HUDEP-2 (cell line): Measurements from ENCODE around the gene GXYLT1.
"Not testable (repeated sequence)": the region's sequence is repeated elsewhere in the genome, so short reads cannot be mapped to it uniquely, and the experiment has no call there.

ENCODE experiments used
- DNase-seq, 76 experiments: peaks; one replicate each; lab custom pipeline; 2025; ENCODE audit not compliant: unreplicated experiment in 76 of 76; lab: John Stamatoyannopoulos, UW

Gene GXYLT1

DNA sequence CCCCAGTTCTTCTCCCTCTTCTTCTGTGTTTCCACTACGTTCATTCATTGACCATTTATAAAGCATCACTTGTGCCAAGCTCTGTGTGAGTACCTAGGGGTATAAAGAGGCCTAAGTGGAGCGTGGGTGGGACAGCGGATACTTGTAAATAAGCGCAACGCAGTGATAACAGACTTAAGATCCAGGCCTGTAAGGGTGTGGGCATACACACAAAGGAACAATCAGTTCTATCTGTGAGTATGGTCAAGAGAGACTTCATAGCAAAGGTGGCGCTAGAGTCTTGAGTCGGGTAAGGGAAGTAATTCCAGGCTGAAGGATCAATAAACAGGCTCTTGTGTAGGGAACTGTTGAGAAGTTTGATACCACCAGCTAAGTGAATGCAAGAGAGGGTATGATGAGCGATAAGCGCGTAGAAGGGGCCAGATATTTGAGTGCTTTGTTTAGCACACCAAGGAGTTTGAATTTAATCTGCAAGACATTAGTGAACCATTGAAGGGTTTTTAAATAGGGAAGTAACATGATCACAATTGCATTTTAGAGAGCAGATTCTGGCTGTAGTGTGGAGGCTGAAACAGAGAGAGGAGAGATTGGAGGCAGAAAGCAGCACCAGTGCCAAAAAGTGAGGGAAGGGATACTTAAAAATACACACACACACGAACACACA, 1.0 kb upstream of the GXYLT1 start:
- peak in 22 of 76 experiments; percentile 5 to 60 (median 22) for DNase-seq

DNA sequence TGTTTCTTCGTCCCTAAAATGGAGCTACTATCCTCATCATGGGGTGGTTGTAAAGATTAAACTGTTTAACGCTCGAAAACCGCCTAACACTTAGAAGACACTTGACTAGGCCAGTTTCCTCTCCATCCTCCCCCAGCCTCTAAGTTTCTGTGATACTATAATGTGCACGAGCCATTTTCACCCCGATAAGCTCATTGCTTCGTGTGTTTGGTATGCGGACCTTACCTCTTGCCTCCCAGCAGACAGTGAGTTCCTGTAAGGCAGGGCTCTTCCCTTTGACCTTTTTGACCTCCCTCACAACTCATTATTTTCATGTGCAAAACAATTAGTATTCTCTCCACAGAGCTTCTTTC, 499 bp upstream of the GXYLT1 start:
- DNase-seq: peak in 3 of 76 experiments; percentile 15 to 29 (median 17)

DNA sequence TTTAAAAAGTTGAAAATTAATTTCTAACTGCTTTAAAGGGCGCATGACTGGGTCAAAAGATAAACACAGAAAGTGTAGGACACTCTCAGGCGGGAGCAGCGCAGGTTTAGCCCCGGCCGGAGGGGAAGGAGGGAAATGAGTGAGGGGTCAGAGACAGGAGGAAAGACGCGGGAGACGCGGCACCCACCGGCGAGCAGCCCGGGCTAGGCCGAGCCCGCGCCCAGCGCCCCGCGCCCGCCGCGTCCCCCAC, 591 bp downstream of the GXYLT1 start:
- DNase-seq: peak in 2 of 76 experiments; percentile 27 to 31

DNA sequence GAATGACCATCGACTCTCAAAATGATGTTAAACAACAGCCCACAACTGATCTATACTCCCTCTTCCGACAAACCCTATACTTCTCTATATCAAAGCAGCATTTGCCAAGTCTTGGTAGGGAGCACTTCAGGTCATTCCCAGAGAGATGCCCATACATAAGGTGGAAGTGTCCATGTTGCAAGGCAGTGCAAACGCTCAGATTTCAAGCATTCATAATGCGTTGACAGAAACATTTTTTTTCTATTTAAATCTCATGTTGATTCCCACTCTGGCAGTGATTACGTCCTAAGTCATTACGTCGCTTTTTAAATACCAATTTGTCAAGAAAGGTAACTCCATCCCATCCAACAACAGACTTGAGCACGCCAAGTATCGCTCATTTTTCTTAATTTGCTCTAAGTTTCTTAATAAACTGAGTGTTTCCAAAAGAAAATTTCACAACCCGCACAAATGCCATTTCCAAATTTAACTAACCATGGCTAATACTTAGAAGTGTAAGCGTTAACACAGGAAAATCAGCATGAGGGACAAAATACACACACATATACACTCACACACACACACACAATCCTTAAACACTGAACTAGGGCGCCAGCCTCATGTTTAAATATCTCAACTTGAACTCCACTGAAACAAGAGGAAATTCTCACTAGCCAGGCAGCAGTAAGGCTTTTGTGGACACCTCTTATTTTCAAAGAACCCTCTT, 1.1 kb downstream of the GXYLT1 start:
- DNase-seq: peak in 3 of 76 experiments; percentile 3 to 7 (median 4)

DNA sequence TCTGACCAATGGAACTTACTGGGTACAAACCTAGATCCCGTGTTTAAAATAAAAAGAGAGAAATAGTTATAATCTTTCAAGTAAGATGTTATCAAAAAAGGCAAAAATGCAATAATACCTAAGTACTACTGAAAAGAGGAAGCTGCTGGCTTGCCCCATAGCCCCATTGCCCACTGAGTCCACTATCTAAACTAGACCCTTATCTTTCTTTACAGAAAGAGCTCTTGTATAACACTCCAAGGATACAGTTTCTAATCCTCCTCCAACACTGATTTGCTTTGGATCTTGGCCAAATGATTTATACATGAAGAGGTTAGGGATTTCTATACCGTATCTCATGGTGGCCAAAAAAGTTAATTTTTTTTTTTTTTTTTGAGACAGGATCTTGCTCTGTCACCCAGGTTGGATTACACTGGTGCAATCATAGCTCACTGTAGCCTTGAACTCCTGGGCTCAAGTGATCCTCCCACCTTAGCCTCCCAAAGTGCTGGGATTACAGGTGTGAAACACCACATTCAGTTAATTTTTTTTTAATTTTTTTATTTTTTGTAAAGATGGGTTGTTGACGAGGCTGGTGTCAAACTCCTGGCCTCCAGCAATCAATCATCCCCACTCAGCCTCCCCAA, 2.6 kb downstream of the GXYLT1 start:
- DNase-seq: peak in 28 of 76 experiments; percentile 3 to 64 (median 24)

DNA sequence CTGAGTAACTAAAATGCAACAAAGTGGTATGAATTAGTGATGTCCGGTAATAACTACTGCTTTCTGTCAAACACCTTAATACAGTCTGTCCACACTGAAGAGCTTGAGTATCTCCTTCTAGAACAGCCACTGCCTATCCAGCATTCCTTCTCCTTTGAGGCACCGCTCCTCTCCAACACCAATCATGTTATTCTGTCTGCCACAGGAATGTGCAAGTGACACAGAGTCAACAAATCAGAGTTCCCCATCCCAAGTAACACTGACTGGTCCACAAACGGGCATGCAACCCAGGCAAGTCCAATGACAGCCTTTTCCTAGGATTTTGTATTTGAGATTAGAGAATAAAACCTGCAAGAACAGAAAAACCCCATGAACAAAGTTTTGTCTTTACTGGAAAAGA, 3.8 kb downstream of the GXYLT1 start:
- no peak for DNase-seq

DNA sequence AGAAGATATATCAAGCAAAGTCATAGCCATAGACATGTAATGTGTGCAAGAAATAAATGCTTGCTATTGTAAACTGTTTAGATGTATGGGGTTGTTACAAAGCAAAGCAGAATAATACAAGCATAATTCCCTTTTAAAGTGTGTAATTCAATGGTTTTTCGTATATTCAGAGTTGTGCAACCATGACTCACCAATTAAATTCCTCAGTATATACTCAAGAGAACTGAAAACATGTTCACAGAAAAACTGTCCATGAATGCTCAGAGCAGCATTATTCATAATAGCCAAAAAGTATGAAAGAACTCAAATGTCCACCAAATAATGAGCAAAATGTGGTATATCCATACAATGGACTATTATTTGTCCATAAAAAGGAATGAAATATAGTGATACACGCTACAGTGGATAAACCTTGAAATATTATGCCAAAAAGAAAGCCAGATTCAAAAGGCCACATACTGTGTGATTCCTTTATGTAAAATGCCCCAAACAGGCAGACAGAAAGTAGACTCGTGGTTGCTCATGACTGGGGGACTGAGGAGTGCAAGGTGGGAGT, 9.3 kb downstream of the GXYLT1 start:
- no peak for DNase-seq

DNA sequence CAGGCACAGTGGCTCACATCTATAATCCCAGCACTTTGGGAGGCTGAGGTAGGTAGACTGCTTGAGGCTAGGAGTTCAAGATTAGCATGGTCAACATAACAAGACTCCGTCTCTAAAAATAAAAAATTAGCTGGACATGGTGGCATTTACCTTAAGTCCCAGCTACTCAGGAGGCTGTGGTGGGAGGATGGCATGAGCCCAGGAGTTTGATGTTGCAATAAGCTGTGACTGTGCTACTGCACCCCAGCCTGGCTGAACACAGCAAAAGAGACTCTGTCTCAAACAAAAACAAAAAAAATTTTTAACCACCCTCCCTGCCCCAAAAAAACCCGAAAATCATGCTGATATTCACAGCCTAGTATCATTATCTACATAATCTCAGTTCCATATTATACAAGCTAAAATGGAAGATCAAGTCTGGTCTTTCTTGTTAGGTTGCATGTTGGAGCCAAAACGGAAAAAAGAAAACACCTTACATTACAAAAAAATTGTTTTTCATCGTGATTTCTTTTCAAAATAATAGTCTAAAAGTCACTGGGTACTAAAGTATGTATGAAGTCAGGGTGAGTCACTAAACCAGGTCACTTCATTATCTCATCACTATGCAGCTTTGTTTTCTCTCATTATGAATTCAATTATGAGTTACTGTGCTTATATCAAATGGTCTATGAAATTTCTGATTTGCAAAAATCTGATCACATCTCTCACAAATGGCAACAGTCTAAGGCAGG, 13.8 kb downstream of the GXYLT1 start:
- no peak for DNase-seq

DNA sequence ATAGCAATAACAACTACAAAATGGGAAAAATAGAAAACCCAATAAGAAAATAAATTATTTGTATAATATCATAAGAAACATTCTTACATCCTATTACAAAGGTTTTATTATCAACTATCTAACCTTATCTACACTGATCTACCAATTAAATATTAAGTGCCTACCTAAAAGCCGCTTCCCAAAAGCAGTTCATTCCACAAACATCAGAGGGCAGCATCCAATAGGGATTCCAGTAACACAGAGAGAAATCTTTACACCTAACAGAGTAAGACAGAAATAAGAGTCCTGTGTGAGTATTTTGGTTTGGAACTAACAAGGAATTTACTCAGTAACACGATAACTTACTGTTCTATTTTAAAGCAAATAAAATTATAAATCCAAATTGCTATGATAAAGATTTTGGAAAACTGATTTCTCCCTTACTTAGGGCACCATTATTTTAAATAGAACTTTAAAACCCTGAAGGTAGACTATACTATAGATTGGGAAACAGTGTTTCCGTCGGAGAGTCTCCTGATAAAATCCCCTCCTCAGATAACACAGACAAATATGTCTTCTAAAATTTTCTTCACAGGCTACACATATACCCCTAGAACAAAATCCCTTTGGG, 15.0 kb downstream of the GXYLT1 start:
- DNase-seq: peak in 25 of 76 experiments; percentile 6 to 47 (median 24)

DNA sequence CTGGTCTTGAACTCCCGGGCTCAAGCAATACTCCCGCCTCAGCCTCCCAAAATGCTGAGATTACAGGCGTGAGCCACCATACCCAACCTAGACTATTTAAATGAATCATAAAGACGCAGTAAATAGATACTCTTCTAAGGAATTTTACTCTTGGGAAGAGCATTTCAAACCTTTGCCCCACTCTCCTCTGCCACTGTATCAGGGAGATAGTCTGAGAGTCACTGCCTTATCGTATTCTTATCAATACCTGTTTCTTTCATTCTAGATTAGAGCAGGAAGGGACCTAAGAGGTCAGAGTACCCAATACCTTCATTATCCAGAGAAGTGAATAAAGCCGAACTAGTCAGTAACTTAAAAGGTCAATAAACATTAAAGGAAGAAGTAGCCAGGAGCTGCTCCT, 15.8 kb downstream of the GXYLT1 start:
- no peak for DNase-seq

DNA sequence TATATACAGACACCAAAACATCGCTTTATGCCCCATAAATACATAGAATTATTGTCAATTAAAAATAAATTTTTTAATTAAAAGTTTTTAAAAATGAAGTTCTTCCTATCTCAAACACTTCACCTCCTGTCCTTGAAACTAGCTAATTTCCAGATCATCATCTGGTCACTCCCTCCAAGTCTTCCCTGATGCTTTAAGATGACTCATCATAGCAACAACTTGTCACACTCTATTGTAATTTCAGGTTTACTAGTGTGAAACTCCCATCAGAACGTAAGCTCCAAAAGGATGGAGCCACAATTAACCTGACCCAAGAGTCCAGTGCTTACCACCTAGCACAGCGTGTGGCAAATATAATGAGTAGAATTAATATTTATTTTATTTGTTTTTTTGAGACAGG, 16.3 kb downstream of the GXYLT1 start:
- no peak for DNase-seq

DNA sequence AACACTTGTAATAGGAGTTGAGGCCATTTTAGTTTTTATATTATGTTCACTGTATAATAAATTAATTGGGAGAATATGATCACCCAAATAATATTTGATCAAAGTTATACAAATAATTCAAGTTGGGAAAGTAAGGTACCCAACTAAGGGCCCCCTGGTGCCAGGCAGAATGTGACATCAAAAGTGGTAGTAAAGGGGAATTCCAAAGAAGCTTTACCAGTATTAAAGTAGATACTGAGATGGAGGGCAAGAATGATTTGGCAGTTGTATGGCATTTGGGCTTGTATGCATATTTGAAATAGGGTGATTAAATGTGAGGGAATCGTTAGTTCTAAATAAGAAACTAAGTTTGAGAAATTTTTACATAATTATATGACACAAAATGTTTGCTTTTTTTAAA, 17.7 kb downstream of the GXYLT1 start:
- no peak for DNase-seq

DNA sequence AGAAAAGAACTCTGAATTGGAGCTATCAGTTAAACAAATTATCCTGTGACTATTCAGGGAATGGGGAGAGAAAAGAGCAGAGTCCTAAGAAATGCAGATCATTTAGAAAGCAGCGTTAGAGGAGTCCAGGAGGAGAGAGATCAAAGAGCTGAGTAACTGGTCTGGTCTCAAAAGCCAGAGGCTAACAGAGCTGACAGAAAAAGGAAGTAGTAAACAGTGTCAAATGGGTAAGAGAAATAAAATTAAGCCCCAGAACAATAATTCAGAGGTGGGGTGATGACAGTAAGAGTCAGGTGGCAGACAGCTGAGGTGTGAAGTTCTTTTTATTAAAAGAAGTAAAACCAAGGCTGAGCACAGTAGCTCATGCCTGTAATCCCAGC, 19.3 kb downstream of the GXYLT1 start:
- DNase-seq: no peak

DNA sequence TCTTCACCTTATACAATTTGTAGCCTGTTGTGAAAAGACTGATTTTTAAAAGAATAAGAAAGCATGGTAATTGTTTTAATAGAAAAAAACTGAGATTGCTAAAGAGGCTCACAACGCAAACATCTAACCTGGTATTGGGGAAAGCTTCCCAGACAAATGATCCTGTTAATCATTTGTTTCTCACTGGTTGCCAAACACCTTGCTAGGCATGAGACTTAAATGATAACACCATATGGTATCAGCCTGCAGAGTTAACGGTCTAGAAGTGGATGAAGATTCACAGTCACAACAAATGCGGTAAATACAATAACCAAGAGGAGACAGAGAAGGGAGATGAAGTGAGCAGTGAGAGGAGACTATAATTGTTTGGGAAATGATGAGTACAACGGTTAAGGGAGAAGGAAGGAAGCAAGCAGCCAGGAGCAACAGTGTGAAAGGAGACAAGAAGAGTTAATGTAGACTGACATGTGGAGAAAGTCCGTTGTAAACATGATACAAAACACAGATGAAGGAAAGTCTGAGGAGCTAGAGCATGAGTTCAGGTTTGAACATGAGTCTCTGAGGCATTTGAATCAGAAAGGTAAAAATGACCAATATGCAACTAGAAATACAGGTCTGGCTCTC, 19.8 kb downstream of the GXYLT1 start:
- no peak for DNase-seq

DNA sequence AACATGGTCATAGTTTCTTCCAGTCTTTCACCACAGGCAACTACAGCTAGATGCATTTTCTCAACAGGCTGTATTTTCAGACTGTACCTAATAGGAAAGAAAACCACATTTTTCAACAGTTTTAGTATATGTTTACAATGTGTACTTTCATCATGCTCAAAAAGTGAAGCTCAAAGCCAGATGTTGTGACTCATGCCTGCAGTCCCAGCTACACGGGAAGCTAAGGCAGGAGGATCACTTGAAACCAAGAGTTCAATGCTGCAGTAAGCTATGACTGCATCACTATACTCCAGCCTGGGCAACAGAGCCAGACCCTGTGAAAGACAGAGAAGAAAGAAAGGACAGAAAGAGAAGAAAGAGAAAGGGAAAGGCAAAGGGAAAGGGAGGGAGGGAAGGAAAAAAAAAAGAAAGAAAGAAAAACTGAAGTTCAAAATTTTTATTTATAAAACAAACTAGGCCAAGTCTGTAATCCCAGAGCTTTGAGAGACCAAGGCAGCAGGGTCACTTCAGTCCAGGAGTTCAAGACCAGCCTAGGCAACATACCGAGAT, 25.5 kb downstream of the GXYLT1 start:
- DNase-seq: no peak

DNA sequence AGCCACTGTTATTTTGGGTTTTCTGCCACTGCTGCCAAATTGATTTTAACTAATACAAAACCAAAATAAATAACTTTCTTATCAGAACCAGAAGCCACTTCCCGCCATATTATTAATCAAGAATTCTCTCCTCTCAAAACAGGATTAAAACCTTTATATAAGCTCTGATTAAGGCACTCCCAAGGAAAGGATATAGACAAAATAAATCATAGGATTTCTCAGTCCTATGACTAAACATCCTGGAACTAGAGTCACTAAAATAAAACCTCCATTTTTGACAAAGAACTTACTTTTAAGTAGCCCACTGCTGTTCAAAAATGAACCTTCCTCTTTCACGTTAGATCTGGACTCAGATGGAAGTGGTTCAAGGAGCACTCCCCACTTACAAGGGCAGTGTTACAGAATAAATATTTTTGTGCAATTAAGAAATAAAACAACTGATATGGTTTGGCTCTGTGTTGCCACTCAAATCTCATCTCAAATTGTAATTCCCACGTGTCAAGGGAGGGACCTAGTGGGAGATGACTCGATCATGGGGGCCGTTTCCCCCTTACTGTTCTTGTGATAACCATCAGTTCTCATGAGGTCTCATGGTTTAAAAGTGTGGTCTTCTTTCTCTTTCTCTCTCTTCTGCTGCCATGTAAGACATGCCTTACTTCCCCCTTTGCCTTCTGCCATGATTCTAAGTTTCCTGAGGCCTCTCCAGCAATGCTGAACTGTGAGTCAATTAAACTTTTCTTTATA, 26.4 kb downstream of the GXYLT1 start:
- DNase-seq: no peak

DNA sequence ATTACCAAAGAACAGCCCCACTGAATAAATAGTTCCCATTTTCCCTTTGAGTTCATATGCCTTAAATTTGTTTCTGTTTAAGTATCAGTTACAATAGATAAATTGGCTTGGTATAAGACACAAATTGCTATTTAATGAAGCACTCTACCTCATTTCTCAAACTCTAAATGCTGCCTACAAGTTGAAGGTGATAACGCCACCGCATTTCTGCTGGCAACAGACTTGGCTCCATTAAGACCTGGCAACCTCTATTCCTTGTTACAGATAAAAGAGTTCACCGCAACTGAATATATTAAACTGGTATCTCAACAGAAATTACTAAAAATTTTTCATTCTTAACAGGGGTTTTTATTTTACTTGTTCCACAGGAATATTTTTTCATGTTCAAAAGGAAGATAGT, 35.6 kb downstream of the GXYLT1 start:
- DNase-seq: peak in 1 of 76 experiments; percentile 31

DNA sequence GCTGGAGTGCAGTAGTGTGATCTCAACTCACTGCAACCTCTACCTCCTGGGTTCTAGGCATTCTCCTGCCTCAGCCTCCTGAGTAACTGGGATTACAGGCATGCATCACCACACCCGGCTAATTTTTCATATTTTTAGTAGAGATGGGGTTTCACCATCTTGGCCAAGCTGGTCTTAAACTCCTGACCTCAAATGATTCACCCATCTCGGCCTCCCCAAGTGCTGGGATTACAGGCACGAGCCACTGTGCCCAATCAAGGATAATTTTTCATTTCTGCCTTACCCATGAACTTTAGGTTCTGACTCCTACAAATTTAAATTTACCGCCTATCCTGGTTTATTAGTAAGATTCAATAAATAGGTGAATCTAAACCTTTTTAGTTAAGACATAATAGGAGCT, 37.9 kb downstream of the GXYLT1 start:
- not testable (repeated sequence) for DNase-seq

DNA sequence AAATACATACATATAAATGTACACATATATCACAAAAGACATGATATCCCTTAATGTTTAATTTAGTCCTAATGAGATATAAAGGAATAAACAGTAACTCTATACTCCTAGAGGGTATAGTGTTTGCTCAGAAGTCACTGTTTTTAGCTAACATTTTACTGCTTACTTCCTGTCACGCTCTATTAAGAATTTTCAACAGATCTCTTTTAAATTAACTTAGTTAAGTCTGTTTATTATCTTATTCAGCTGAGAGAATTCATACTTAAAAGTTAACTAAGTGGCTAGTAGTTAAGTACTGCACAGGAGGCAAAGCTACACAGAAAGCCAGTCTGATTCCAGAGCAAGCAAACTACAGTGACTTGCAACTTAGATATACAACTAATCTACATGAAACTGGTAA, 39.9 kb downstream of the GXYLT1 start:
- DNase-seq: no peak

DNA sequence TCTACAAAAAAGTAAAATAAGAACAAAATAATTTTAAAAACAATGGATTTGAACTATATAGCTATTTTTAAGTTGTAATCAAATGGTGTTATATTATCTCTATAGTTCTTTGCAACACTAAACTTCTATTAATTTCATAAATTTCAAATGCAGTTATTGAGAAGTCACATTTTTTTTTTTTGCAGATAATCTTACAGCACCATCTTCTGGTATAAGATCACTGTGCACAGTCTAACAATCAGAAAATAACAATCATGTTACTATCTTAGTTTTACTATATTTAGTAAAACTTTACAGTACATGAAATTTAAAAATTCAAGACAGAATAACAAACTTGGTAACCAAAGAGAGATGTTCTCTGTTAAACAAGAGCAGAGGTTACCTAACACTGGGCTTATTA, 40.6 kb downstream of the GXYLT1 start:
- no peak for DNase-seq
